ENCODE data around the gene GOLGA8T. TPM values are rescaled to one million over a fixed set of nuclear protein-coding genes. Genes with fewer than 3 reads are reported as not detected.
"Not testable (repeated sequence)": the region's sequence is repeated elsewhere in the genome, so short reads cannot be mapped to it uniquely, and the experiment has no call there.

The GOLGA8T gene
- total RNA-seq: 0.79 TPM

DNA sequence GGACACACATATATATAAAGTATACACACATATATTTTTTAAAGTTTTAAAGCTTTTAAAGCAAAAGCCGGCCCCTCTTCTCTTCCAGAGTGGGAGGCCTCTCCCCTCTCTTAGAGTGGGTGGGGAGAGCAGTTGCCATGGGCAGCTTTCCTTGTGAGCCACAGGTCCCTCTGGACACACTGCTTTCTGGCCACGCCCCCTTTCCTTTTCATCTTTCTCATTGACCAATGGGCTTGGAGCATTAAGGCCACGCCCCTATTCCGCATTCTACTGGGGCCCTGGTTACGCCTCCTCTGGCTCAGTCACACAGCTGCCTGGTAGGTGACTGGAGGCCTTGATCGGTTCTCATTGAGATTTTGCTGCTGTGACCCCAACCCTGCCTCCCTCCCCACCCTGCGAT, at the start of gene GOLGA8T:
Gene GOLGA8T (plus strand): TSS at position 301 of the 400 bp plus-strand sequence. CDS start 98 bp downstream, at position 399.
- not testable (repeated sequence) for DNase-seq

GRCh38 chr15:30097827-30098226, 37.0 kb upstream of the GOLGA8T start:
- DNase-seq: not testable (repeated sequence)

DNA sequence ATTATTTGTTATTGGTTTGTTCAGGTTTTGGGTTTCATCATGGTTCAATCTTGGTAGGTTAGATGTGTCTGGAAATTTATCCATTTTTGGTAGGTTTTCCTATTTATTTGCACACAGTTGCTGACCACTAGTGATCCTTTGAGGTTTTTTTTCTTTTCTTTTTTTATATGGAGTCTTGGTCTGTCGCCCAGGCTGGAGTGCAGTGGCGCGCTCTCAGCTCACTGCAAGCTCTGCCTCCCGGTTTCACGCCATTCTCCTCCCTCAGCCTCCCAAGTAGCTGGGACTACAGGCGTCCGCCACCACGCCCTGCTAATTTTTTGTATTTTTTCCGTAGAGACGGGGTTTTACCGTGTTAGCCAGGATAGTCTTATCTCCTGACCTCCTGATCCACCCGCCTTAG, 32.0 kb upstream of the GOLGA8T start:
- DNase-seq: not testable (repeated sequence)

DNA sequence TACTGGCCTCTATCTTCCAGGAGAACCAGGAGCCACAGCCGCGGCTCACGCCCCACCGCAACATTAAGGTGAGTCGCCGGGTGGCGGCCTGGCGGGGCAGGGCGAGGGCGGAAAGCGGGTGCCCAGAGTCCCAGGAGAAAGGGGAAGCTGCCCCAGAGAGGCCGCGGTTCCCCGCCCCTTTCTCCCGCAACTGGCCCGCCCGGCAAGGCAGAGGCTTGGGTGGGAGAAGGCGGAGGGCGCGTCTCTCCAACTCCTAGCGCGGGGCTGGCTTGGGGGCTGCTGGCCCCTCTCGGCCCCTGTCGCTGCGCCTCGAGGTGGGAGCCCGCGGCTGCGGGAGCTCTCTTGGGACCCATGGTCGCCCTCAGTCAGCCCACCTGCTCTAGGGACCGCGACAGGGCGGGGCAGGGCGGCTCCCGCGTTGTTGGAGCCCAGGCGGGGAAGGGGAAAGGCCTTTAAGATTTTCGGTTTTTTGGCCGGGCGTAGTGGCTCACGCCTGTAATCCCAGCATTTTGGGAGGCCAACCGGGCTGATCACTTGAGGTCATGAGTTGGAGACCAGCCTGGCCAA, 30.8 kb upstream of the GOLGA8T start:
- not testable (repeated sequence) for DNase-seq

DNA sequence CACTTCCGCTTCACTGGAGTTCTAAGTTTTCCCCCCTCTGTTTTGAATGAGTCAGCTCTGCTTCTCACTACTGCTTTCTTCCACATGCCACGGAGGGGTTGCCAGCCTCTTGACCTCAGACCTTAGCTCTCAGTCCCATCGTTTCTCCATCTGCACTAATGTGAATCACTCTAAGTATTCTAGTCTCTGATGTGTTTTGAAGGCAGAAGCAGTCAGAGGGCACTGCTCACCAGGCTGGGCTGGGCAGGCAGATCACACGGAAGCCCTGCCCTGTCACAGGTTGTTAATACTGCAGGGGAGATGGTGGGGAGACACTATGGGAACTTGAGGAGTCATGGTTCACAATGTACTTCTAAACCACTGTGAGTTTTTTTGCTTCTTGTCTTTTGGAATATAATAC, 24.3 kb upstream of the GOLGA8T start:
- DNase-seq: not testable (repeated sequence)

DNA sequence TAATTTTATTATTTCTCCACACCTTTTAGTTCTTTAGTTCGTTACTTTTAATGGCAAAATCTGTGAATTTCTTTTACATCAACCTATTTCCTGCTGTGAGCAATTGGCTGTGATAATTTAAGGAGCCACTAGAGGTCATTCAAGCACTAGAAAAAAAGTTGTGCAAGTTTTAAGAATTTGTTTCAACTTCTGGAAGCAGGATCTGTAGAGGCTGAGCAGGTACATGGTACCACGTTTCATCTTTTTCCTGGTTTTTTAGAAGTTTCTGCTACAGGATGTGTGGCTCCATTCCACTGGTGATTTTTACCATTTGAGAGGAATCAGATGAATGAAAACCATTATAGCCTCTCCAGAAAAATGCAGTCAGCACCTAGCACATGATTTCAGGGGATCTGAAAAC, 4.8 kb upstream of the GOLGA8T start:
- DNase-seq: not testable (repeated sequence)

DNA sequence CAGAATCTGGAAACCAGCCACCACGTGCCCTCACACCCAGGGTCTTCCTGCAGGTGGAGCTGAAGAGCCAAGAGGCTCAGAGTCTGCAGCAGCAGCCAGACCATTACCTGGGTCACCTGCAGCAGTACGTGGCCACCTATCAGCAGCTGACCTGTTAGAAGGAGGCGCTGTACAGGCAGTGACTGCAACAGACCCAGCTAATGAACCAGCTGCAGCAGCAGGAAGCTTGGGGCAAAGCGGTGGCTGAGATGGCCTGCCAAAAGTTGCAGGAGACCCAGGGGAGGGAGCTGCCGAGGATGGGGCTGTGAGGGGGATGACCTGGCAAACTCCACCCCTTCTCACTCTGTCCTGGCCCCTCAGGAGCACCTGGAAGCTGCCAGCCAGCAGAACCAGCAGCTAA, 8.4 kb downstream of the GOLGA8T start:
- DNase-seq: not testable (repeated sequence)

GRCh38 chr15:30149891-30150290, 15.0 kb downstream of the GOLGA8T start:
- DNase-seq: not testable (repeated sequence)

DNA sequence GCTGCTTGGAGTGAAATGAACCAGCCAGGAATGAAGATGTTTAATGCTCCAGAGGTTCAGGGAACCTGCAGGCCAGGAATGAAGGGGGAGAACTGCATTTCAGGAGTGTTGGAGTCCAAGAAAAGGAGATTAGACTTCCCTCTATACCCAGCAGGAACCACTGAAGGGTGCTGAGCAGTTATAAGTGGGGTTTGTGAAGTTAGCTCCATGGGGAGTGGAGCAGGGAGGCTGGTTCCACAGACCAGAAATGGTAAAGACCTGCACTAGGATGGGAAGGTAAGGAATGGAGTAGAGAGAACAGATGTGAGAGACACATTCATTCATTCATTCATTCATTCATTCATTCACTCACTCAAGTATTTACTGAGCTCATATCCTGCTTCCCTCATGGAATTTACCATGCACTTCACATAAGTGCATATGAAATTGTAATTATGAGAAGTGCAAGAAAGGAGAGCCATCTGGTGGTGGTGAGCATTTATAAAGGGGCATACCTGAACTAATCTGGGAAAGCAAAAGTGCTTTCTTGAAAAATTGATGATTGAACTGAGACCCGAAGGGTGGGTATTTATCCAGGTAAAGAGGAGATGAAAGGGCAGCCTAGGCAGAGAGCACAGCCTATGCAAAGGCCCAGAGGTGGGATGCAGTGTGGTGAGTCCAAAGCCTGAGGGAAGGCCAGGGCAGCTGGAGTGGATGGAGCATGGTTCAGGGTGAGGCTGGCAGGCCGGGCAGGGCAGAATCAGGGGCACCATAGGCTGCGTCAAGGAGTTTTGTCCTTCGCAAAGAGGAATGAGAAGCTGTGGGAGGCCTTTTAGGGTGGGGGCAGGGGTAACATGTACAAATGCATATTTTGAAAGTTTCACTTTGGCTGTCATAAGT, 27.9 kb downstream of the GOLGA8T start:
- DNase-seq: not testable (repeated sequence)

DNA sequence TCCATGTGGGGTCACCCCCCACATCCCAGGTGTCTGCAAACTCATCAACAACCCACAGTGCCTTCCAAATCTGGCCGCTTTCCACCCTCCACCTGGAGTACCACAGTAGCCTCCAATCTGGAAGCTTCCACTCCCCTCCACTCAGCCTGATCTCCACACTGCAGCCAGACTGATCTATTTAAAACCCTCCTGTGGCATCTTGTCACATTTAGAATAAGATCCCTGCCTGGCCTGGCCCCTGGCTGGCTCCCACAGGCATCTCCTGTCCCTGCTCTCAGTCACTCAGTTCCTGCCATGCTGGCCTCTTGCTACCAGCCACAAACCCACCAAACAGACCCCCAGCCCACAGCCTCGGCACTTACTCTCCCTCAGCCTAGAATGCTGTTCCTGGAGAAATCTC, 28.9 kb downstream of the GOLGA8T start:
- not testable (repeated sequence) for DNase-seq

DNA sequence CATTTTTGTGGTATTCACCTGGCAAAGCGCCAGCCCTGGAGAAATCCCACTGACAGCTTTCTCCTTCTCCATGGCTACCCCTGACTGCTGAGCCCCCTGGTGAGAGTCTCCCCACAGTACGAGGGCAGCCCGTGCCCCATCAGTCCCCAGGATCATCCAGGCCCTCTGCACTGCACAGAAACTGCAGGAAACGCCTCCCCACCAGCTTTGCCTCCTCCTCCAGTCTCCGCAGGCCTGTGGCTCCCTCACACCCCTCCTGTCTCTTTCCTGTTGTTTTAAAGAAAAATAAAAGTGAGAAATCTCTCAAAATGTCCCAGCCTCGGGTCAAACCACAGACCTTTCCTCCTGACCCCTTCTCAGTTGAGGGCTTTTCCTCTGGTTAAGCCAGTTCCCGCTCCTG, 29.4 kb downstream of the GOLGA8T start:
- DNase-seq: not testable (repeated sequence)

- not testable (repeated sequence) for DNase-seq
These were observed 32.6 kb downstream of the GOLGA8T start for GRCh38 chr15:30167403-30167802.

DNA sequence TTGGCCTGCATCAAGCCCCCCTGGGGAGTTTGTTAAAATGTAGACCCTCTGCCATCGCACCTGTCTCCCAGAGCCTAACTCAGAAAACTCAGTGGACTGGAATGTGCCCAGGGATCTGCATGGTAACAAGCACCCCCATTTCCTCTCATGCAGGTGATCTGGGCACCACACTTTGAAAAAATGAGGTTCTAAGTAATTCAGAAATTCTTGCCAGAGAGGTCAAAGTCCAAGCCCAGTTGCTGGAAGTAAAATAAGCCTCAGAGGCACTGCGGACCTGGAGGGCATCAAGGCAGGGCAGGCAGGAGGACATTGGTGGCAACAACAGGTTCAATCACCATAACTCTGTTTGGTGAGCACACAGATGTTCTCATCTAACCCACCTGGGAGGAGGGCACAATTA, 33.0 kb downstream of the GOLGA8T start:
- not testable (repeated sequence) for DNase-seq

GRCh38 chr15:30171452-30171851, 36.6 kb downstream of the GOLGA8T start:
- not testable (repeated sequence) for DNase-seq

GRCh38 chr15:30173041-30173608, 38.3 kb downstream of the GOLGA8T start:
- not testable (repeated sequence) for DNase-seq

- not testable (repeated sequence) for DNase-seq
These were observed 40.4 kb downstream of the GOLGA8T start for GRCh38 chr15:30175291-30175690.

DNA sequence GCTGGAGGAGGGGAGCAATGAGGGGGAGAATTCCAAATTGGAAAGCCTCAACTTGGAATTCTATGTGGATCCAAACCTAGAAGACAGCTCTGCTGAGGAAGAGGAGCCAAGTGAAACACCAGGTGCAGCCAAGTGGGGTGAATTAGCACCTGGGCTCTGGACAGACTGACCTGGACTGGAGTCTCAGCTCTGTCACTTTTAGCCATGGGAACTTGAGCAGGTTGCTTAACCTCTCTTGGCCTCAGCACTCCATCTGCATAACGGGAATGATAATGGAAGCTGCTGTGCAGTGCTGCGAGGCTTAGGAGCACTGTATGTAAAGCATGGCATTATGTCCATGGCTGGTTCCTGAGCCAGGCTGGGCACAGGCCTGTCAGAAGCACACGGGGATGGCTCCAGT, 41.8 kb downstream of the GOLGA8T start:
- not testable (repeated sequence) for DNase-seq

GRCh38 chr15:30179814-30180213, 45.0 kb downstream of the GOLGA8T start:
- DNase-seq: not testable (repeated sequence)

- DNase-seq: not testable (repeated sequence)
These were observed 50.6 kb downstream of the GOLGA8T start for GRCh38 chr15:30185495-30185894.

DNA sequence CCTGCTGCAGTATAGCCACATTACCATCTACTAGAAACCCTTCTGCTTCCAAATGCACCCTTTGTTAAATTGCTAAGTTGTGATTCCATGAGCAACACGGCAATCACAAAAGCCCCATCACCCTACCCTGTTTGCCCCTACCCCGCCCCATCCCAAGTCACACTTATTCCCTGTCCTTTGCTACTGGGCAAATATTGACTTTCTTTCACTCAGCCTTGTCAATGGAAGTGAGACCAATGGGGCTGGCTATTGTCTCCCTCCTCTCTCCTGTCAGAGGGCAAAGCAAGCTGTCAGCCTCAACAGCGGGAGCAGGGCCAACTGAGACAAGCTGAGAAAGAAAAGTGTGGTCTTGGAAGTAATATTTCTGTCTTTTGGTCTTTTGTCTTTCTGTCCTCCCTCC, 52.6 kb downstream of the GOLGA8T start:
- not testable (repeated sequence) for DNase-seq

GRCh38 chr15:30189754-30190153, 54.9 kb downstream of the GOLGA8T start:
- not testable (repeated sequence) for DNase-seq

- DNase-seq: not testable (repeated sequence)
These were observed 56.3 kb downstream of the GOLGA8T start for GRCh38 chr15:30191143-30191542.

DNA sequence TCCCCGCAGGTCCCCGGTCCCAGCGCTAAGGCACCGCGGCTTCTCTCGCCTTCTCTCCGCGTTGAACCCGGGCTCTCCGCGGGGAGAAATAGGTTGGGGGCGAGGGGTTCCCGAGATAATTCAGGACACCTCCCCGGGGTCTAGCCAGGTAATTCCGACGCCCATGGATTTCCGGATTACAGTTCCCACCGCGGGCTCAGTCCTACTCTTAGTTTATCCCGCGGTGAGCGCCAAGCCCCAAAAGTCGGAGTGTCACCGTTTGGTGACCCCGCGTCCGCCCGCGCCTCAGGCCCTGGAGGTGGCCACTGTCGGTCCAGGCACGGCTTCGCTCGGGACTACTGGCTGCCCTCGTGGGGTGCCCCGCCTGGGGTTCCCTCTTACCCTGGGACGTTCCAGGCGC, 56.8 kb downstream of the GOLGA8T start:
- not testable (repeated sequence) for DNase-seq

Data from skin of body (tissue), 2 donors.